Measurements from ENCODE around the gene FNTB. TPM values are rescaled to one million over a fixed set of nuclear protein-coding genes. Genes with fewer than 3 reads are reported as not detected.

FNTB gene
- total and polyA plus RNA-seq, 9 of the 15 experiments (the other 6 are each of a cell fraction or from before 2014, with no cell fraction given): 6.9 to 23.2 (median 12.2) TPM

GRCh38 chr14:65026526-65026925 lies 39.8 kb downstream of the FNTB start:
- intact Hi-C loops (cut with micrococcal nuclease): no loop called here
- Histone ChIP-seq H3K4me1 (replicated peaks in 1 of 2; ENCODE audit: control insufficient read depth in 2 of 2, insufficient read depth in 2 of 2, low read length in 2 of 2) (no peaks in the 10 kb centered on the region), H3K9ac (ENCODE audit: insufficient read depth in 1 of 2, low read depth in 2 of 2, low read length in 2 of 2) (no peak overlapping the region), H3K9me3 (replicated peaks; ENCODE audit: control insufficient read depth, insufficient read depth, low read depth, low read length) (no peaks in the 10 kb centered on the region), H3K27me3 (ENCODE audit: control insufficient read depth in 2 of 2, insufficient read depth in 2 of 2, low read length in 2 of 2) (no peaks in the 10 kb centered on the region), H4K20me1 (replicated peaks; ENCODE audit: control insufficient read depth, insufficient read depth, low read length) (no peaks in the 10 kb centered on the region), H3K4me2 (ENCODE audit: insufficient read depth, low read length) (no peak overlapping the region), H3K36me3 (ENCODE audit: control insufficient read depth, insufficient read depth, low read length) (peaks cover 27% of the 10 kb centered on the region; the same call in 2 of the 3 replicates), H2AFZ (ENCODE audit: low read depth, low read length) (no peak overlapping the region), H3K79me2 (ENCODE audit: control insufficient read depth, insufficient read depth, low read length) (no peaks in the 10 kb centered on the region), H3K27ac (ENCODE audit: extremely low read depth, low read depth, low read length) (no peak overlapping the region), H3K9me1 (ENCODE audit: control insufficient read depth, insufficient read depth, low read length) (no peaks in the 10 kb centered on the region), H3K4me3 (no peak overlapping the region)
- no peak for FAIRE-seq
- DNase-seq (ENCODE audit: extremely low read depth in 1 of 4, low spot score in 3 of 4): no peak
- in situ Hi-C loops (cut with MboI): no loop called here
- ATAC-seq: no peak
- WGBS (ENCODE audit: insufficient coverage, low coverage, missing lambda C conversion rate): 98% methylated on average over 8 of the region's 9 CpGs
- ChIA-PET CTCF (ENCODE audit: low intra/inter-chr PET ratio) (no interaction called here), POLR2A (interaction anchor here (0.7 kb wide), 1 partner anchor 133 kb away, joined by 5 read pairs; no protein-coding TSS in a partner anchor)
- no TSS peak for BruUV-seq (replicated peaks)
- TF ChIP-seq HOMEZ (CRISPR knock-in tag; IDR thresholded peaks at IDR 0.05): no peak
- no peak for TF ChIP-seq ELF4 (CRISPR knock-in tag; IDR thresholded peaks at IDR 0.05)
- no peak for TF ChIP-seq POLR2H (tag; IDR thresholded peaks at IDR 0.05; ENCODE audit: low read depth)
- TF ChIP-seq MYBL2 (IDR thresholded peaks at IDR 0.05; ENCODE audit: low read depth): no peak
- no peak for TF ChIP-seq MYBL2 (CRISPR knock-in tag; IDR thresholded peaks at IDR 0.05; ENCODE audit: borderline replicate concordance)
- no peak for TF ChIP-seq GABPA (tag; conservative IDR thresholded peaks at IDR 0.05; ENCODE audit: low read depth)
- no peak for TF ChIP-seq ZNF76 (CRISPR knock-in tag; IDR thresholded peaks at IDR 0.05; ENCODE audit: borderline replicate concordance)
- no peak for TF ChIP-seq THRAP3 (IDR thresholded peaks at IDR 0.05; ENCODE audit: borderline replicate concordance)
- TF ChIP-seq SAFB2 (IDR thresholded peaks at IDR 0.05; ENCODE audit: borderline replicate concordance, low read depth, low read length, severe bottlenecking): no peak
- no peak for TF ChIP-seq PURB (CRISPR knock-in tag; IDR thresholded peaks at IDR 0.05; ENCODE audit: low read depth)
- no peak for TF ChIP-seq ZNF311 (CRISPR knock-in tag; IDR thresholded peaks at IDR 0.05)
- no peak for TF ChIP-seq ZBTB34 (CRISPR knock-in tag; IDR thresholded peaks at IDR 0.05)
- TF ChIP-seq MYNN (IDR thresholded peaks at IDR 0.05): no peak
- TF ChIP-seq MYNN (CRISPR knock-in tag; IDR thresholded peaks at IDR 0.05): no peak
- no peak for TF ChIP-seq ZNF146 (CRISPR knock-in tag; IDR thresholded peaks at IDR 0.05; ENCODE audit: unreplicated experiment)
- no peak for TF ChIP-seq NFIC (IDR thresholded peaks at IDR 0.05)
- TF ChIP-seq PRPF4 (IDR thresholded peaks at IDR 0.05; ENCODE audit: insufficient read depth, low read depth, low read length, poor library complexity, severe bottlenecking): no peak
- no peak for TF ChIP-seq FUS (optimal IDR thresholded peaks at IDR 0.05; ENCODE audit: low read depth, low read length)
- TF ChIP-seq ZNF518B (CRISPR knock-in tag; IDR thresholded peaks at IDR 0.05): no peak

All from K562 (cell line).